Breast epithelium (tissue), 3 donors: ENCODE measurements around the gene FAM20C.

Source experiments
- POLR2A ChIP-seq: fragments of 450-650 bp; IDR thresholded peaks from one replicate; pipeline ENCODE4 v1.6.1; 2016; ENCODE audit warnings: antibody characterized with exemption, mild to moderate bottlenecking, moderate library complexity
- TF ChIP-seq, protein P1 (sequence below), 3 donors: fragments of 450-650 bp; IDR thresholded peaks; one replicate each; pipeline ENCODE4 v1.5.1; 2016 to 2017; ENCODE audit warnings: antibody characterized with exemption in 3 of 3, mild to moderate bottlenecking in 3 of 3, moderate library complexity in 3 of 3

DNA sequence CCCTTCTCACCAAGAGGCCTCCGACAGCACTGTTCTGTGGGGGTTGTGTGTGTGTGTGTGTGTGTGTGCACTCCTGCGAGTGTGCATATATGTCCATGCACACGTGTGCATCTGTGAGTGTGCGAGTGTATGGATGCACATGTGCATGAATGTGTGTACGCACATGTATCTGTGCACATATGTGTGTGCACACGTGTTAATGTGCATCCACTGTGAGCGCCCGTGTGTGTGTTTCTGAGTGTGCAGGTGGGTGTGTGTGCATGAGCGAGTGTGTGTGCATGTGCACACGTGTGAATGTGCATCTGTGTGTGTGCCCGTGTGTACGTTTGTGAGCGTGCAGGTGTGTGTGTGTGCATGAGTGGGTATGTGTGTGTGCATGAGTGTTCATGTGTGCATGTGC is 49.1 kb downstream of the FAM20C start:
- TF ChIP-seq, protein P1, sequence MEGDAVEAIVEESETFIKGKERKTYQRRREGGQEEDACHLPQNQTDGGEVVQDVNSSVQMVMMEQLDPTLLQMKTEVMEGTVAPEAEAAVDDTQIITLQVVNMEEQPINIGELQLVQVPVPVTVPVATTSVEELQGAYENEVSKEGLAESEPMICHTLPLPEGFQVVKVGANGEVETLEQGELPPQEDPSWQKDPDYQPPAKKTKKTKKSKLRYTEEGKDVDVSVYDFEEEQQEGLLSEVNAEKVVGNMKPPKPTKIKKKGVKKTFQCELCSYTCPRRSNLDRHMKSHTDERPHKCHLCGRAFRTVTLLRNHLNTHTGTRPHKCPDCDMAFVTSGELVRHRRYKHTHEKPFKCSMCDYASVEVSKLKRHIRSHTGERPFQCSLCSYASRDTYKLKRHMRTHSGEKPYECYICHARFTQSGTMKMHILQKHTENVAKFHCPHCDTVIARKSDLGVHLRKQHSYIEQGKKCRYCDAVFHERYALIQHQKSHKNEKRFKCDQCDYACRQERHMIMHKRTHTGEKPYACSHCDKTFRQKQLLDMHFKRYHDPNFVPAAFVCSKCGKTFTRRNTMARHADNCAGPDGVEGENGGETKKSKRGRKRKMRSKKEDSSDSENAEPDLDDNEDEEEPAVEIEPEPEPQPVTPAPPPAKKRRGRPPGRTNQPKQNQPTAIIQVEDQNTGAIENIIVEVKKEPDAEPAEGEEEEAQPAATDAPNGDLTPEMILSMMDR (IDR thresholded peaks at IDR 0.05) = no peak
- TF ChIP-seq POLR2A = no peak
